Measurements from ENCODE around the gene RPA1. TPM values are rescaled to one million over a fixed set of nuclear protein-coding genes. Genes with fewer than 3 reads are reported as not detected.

Gene RPA1
- total and polyA plus RNA-seq, 9 of the 15 experiments (the other 6 are each of a cell fraction or from before 2014, with no cell fraction given): 25.2 to 125 (median 47.4) TPM

DNA sequence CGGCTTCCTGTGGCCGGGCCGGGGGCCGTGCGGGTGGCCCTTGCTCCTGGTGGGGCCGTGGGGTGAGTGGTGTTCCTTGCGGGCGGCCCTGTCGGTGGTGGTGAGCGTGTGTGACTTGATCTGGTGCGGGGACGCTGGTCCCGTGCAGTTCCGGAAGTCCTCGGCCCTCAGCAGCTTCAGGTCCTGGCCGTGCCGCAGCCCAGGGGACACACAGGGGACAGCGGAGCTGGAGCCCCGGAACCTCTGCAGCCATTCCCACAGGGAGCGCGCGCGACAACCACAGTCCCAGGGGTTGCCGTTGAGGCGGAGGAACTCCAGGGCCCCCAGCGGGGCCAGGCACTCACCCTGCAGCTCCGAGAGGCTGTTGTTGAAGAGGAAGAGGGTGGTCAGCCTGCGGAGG lies 107.0 kb downstream of the RPA1 start:
- WGBS (ENCODE audit: insufficient coverage, low coverage, missing lambda C conversion rate): 58% methylated on average over 9 of the region's 28 CpGs
- no TSS peak for BruUV-seq (replicated peaks)
- POLR2A ChIA-PET: interaction anchor here (0.6 to 0.9 kb wide), 2 partner anchors 19 to 227 kb away, joined by 3 read pairs; no protein-coding TSS in a partner anchor
- no peak overlapping the region for H3K9ac ChIP-seq (ENCODE audit: insufficient read depth in 1 of 2, low read depth in 2 of 2, low read length in 2 of 2)
- peaks cover 20 to 77% of the 10 kb centered on the region in 2 experiments; a peak in 4 of 5 replicates for H3K27me3 ChIP-seq (ENCODE audit: control insufficient read depth in 2 of 2, insufficient read depth in 2 of 2, low read length in 2 of 2)
- H3K4me2 ChIP-seq (ENCODE audit: insufficient read depth, low read length): no peak overlapping the region
- no peaks in the 10 kb centered on the region for H3K9me1 ChIP-seq (ENCODE audit: control insufficient read depth, insufficient read depth, low read length)
- in situ Hi-C loops (cut with MboI) (no loop called here), intact Hi-C loops (cut with micrococcal nuclease) (no loop called here)
- H3K9me3 ChIP-seq (replicated peaks; ENCODE audit: control insufficient read depth, insufficient read depth, low read depth, low read length): no peaks in the 10 kb centered on the region
- FAIRE-seq: no peak
- no peak for DNase-seq (ENCODE audit: extremely low read depth in 1 of 4, low spot score in 3 of 4)
- no peaks in the 10 kb centered on the region for H3K79me2 ChIP-seq (ENCODE audit: control insufficient read depth, insufficient read depth, low read length)
- H3K4me1 ChIP-seq (replicated peaks in 1 of 2; ENCODE audit: control insufficient read depth in 2 of 2, insufficient read depth in 2 of 2, low read length in 2 of 2): peaks cover 0 to 27% of the 10 kb centered on the region in 2 experiments; a peak in 2 of 5 replicates
- no peak overlapping the region for H2AFZ ChIP-seq (ENCODE audit: low read depth, low read length)
- no peak overlapping the region for H3K27ac ChIP-seq (ENCODE audit: extremely low read depth, low read depth, low read length)
- H3K4me3 ChIP-seq: no peak overlapping the region
- CTCF ChIA-PET (ENCODE audit: low intra/inter-chr PET ratio): no interaction called here
- H4K20me1 ChIP-seq (replicated peaks; ENCODE audit: control insufficient read depth, insufficient read depth, low read length): no peaks in the 10 kb centered on the region
- H3K36me3 ChIP-seq (ENCODE audit: control insufficient read depth, insufficient read depth, low read length): no peaks in the 10 kb centered on the region
- no peak for ATAC-seq
- TF ChIP-seq ZKSCAN8 (CRISPR knock-in tag; IDR thresholded peaks at IDR 0.05) (no peak), ZNF217 (CRISPR knock-in tag; IDR thresholded peaks at IDR 0.05) (no peak), NFIC (IDR thresholded peaks at IDR 0.05) (no peak), ADNP (tag; IDR thresholded peaks at IDR 0.05) (no peak), CEBPB (tag; IDR thresholded peaks at IDR 0.05) (no peak), ZNF707 (CRISPR knock-in tag; conservative IDR thresholded peaks at IDR 0.05) (no peak), ZBTB8A (IDR thresholded peaks at IDR 0.05; ENCODE audit: partially characterized antibody) (no peak), RBM15 (IDR thresholded peaks at IDR 0.05; ENCODE audit: insufficient read depth, low read length) (no peak), SP2 (IDR thresholded peaks at IDR 0.05; ENCODE audit: extremely low read depth, low read depth, low read length, poor library complexity, severe bottlenecking) (no peak)
- TF ChIP-seq, protein P1, sequence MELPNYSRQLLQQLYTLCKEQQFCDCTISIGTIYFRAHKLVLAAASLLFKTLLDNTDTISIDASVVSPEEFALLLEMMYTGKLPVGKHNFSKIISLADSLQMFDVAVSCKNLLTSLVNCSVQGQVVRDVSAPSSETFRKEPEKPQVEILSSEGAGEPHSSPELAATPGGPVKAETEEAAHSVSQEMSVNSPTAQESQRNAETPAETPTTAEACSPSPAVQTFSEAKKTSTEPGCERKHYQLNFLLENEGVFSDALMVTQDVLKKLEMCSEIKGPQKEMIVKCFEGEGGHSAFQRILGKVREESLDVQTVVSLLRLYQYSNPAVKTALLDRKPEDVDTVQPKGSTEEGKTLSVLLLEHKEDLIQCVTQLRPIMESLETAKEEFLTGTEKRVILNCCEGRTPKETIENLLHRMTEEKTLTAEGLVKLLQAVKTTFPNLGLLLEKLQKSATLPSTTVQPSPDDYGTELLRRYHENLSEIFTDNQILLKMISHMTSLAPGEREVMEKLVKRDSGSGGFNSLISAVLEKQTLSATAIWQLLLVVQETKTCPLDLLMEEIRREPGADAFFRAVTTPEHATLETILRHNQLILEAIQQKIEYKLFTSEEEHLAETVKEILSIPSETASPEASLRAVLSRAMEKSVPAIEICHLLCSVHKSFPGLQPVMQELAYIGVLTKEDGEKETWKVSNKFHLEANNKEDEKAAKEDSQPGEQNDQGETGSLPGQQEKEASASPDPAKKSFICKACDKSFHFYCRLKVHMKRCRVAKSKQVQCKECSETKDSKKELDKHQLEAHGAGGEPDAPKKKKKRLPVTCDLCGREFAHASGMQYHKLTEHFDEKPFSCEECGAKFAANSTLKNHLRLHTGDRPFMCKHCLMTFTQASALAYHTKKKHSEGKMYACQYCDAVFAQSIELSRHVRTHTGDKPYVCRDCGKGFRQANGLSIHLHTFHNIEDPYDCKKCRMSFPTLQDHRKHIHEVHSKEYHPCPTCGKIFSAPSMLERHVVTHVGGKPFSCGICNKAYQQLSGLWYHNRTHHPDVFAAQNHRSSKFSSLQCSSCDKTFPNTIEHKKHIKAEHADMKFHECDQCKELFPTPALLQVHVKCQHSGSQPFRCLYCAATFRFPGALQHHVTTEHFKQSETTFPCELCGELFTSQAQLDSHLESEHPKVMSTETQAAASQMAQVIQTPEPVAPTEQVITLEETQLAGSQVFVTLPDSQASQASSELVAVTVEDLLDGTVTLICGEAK (IDR thresholded peaks at IDR 0.05): no peak
- TF ChIP-seq, protein P1 (CRISPR knock-in tag; IDR thresholded peaks at IDR 0.05): no peak
- TF ChIP-seq, protein P2, sequence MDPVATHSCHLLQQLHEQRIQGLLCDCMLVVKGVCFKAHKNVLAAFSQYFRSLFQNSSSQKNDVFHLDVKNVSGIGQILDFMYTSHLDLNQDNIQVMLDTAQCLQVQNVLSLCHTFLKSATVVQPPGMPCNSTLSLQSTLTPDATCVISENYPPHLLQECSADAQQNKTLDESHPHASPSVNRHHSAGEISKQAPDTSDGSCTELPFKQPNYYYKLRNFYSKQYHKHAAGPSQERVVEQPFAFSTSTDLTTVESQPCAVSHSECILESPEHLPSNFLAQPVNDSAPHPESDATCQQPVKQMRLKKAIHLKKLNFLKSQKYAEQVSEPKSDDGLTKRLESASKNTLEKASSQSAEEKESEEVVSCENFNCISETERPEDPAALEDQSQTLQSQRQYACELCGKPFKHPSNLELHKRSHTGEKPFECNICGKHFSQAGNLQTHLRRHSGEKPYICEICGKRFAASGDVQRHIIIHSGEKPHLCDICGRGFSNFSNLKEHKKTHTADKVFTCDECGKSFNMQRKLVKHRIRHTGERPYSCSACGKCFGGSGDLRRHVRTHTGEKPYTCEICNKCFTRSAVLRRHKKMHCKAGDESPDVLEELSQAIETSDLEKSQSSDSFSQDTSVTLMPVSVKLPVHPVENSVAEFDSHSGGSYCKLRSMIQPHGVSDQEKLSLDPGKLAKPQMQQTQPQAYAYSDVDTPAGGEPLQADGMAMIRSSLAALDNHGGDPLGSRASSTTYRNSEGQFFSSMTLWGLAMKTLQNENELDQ (CRISPR knock-in tag; IDR thresholded peaks at IDR 0.05; ENCODE audit: borderline replicate concordance): no peak
